Measurements from ENCODE around the gene NDUFAB1.
"Not testable (repeated sequence)": the region's sequence is repeated elsewhere in the genome, so short reads cannot be mapped to it uniquely, and the experiment has no call there.

The NDUFAB1 gene

DNA sequence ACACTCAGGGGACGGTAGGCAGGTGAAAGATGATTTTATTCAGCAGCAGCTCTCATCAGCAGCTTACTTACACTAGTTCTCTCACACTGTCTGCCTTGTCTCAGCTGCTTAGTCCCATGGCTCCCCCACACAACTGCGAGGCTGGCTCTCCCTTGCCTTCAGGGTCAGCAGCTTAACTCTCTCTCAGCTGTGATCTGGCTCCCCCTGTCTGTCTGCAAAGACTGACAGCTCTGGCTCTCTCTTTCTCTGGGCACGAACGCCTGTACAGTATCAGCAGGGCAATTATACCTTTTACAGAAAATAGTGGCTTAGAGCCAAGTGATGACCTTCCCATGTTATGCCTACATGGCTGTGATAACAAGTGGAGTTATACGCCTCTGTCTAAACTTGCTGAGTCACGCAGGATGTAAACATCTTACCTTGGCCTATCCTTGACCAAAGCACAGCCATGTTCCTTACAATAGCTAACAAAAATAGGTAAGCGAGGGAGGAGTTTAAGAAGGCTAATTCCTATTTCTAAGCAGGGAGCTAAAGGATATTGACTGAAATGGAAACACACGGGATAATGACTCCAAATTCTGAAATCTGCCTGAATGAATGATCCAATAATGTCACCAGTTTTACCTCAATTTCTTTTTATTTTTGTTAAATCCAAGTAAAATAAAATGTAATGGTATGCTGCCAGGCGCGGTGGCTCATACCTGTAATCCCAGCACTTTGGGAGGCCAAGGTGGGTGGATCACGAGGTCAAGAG is 1.1 kb upstream of the NDUFAB1 start:
- no peak overlapping the region for H3K4me3 ChIP-seq (ENCODE audit: low read length)
- DNase-seq (ENCODE audit: low read depth): no peak
- TF ChIP-seq CTCF (conservative IDR thresholded peaks at IDR 0.05; ENCODE audit: low read depth, low read length): peak; percentile 37

GRCh38 chr16:23595246-23595950 is 718 bp downstream of the NDUFAB1 start:
- H3K4me3 ChIP-seq (ENCODE audit: low read length): peak overlapping the region; percentile 98
- TF ChIP-seq CTCF (conservative IDR thresholded peaks at IDR 0.05; ENCODE audit: low read depth, low read length): no peak
- no peak for DNase-seq (ENCODE audit: low read depth)

- H3K4me3 ChIP-seq (ENCODE audit: low read length): no peak overlapping the region
- TF ChIP-seq CTCF (conservative IDR thresholded peaks at IDR 0.05; ENCODE audit: low read depth, low read length): no peak
Measured at GRCh38 chr16:23594186-23594585, 1.9 kb downstream of the NDUFAB1 start.

DNA sequence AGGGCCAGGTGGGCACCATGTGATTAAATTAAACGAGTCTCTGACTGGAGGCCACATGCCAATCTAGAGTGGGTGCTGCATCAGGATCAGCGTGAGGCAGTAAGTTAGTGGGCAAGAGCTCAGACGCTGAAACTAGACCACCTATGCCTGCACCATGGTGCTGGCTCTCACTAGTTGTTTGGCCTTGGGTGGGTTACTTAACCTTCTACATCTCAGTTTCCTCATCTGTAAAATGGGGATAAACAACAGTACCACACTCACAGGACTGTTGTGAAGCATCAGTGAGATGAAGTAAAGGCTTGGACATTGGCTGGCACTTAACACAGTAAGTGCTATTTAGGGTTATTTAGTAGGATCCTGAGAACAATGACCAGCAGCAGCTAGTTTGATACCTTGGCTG is 5.9 kb downstream of the NDUFAB1 start:
- no peak overlapping the region for H3K4me3 ChIP-seq (ENCODE audit: low read length)
- no peak for DNase-seq (ENCODE audit: low read depth)
- TF ChIP-seq CTCF (conservative IDR thresholded peaks at IDR 0.05; ENCODE audit: low read depth, low read length): no peak

More at GRCh38 chr16:23594186-23594585, 1.9 kb downstream of the NDUFAB1 start:
- DNase-seq (ENCODE audit: low read depth): no peak

DNA sequence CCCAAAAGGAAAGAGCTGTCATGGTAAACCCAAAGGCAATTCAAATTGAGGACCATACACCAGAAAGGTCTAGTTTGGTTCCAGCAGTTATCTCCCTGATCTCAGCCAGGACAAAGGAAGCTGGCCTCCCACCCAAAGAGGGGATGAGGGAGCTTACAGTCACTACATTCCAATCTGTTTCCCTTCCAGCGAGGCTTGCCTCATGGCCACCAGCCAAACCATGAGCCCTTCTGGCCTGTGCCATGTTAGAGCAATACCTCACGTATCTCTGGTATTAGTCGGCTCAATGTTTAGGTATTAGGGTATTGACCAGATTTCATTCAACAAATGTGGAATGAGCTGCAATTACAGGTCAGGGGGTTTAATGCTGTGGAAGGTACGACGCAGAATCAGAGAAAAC is 8.4 kb downstream of the NDUFAB1 start:
- DNase-seq (ENCODE audit: low read depth): peak; percentile 39
- no peak for TF ChIP-seq CTCF (conservative IDR thresholded peaks at IDR 0.05; ENCODE audit: low read depth, low read length)

DNA sequence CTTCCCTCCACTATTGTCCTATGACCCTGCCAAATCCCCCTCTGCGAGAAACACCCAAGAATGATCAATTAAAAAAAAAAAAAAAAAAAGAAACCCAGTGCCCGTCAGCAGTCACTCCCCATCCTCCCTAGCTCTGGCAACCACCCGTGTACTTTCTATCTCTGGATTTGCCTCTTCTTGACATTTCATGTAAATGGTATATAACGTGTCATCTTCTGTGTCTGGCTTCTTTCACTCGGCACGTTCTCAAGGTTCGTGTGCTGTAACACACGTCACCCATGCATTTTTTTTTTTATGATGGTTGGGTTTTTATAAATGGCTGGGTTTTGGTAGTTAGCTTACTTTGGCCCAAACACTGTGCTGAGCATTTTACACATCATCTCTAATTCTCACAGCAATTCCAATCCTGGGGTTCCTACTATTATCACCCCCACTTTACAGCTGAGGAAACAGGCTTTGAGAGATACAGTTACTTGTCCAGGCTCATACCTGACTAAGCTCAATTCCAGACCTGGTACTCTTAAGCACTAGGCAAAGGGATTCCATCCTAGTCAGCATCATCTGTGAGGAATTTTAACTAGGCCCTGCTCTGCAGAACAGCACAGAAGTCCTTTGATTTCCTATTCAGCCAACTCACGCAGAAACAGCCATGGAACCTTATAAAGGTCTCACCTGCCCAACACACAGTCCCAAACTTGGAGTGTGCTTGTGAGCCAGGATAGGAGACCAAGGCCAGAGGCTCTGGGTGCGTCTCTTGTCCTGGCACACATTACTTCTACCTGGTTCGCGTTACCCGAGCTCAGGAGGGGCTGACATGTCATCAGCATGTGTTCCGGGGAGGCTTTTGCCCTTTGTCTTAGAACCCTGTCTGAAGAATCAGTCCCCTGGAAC is 11.7 kb downstream of the NDUFAB1 start:
- no peak overlapping the region for H3K4me3 ChIP-seq (ENCODE audit: low read length)
- no peak for TF ChIP-seq CTCF (conservative IDR thresholded peaks at IDR 0.05; ENCODE audit: low read depth, low read length)
- no peak for DNase-seq (ENCODE audit: low read depth)

More for the DNA sequence above, 8.4 kb downstream of the NDUFAB1 start:
- H3K4me3 ChIP-seq (ENCODE audit: low read length): no peak overlapping the region

- H3K4me3 ChIP-seq (ENCODE audit: low read length); DNase-seq (ENCODE audit: low read depth): not testable (repeated sequence)
Measured at GRCh38 chr16:23583271-23583670, 12.8 kb downstream of the NDUFAB1 start.
